ENCODE data around the gene FAM240A.

Gene FAM240A

DNA sequence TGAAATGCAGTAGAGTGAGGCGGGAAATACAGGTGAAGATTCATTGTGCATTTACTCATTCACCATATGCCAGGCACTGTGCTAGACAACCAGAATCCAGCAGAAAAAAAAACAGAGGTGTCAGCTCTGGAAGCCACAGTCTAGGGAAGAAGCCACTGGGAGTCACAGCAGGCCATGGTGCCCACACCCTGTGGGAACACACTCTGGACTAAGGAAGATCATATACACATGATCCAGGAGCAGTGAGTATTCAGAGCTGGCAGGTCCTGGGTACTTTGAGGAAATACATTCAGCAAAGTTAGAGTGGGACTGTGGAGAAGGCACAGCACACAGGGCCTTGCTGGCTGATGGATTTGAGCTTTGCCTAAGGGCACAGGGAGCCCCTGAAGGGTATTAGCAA lies 14.8 kb downstream of the FAM240A start:
- H3K27me3 Mint-ChIP-seq (ENCODE audit: low read depth, poor library complexity) = peaks cover 5% of the 10 kb centered on the region
- H3K36me3 Mint-ChIP-seq (ENCODE audit: low read depth) = no peaks in the 10 kb centered on the region
- DNase-seq = no peak
- H3K4me3 Mint-ChIP-seq = no peak overlapping the region
- peaks cover 40% of the 10 kb centered on the region for H3K4me1 Mint-ChIP-seq
- no peaks in the 10 kb centered on the region for H3K9me3 Mint-ChIP-seq
- H3K27ac Mint-ChIP-seq = no peak overlapping the region
- TF ChIP-seq, protein P1, sequence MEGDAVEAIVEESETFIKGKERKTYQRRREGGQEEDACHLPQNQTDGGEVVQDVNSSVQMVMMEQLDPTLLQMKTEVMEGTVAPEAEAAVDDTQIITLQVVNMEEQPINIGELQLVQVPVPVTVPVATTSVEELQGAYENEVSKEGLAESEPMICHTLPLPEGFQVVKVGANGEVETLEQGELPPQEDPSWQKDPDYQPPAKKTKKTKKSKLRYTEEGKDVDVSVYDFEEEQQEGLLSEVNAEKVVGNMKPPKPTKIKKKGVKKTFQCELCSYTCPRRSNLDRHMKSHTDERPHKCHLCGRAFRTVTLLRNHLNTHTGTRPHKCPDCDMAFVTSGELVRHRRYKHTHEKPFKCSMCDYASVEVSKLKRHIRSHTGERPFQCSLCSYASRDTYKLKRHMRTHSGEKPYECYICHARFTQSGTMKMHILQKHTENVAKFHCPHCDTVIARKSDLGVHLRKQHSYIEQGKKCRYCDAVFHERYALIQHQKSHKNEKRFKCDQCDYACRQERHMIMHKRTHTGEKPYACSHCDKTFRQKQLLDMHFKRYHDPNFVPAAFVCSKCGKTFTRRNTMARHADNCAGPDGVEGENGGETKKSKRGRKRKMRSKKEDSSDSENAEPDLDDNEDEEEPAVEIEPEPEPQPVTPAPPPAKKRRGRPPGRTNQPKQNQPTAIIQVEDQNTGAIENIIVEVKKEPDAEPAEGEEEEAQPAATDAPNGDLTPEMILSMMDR (IDR thresholded peaks at IDR 0.05) = no peak

DNA sequence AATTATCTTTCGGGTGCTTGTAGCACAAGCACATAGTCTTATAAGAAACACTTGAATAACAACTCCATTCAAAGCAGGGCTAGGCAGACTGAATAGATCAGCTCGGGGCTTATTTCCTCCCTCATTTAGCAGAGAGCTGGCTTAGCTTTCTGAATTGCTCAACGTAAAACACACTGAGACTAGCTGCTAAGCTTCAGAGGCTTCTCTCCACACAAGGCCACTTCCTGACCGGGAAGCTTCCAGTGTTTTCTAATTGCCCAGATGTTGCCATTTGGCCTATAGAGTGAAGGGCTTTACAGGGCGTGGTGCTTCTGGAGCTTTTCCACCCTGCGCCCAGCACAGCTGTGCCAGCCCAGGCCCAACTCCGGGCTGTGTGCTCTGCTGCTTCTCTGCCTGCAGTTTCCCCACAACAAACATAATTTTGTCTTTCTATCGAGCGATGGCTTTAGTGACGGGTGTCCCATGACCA lies 16.6 kb downstream of the FAM240A start:
- peaks cover 47% of the 10 kb centered on the region for H3K4me1 Mint-ChIP-seq
- no peaks in the 10 kb centered on the region for H3K36me3 Mint-ChIP-seq (ENCODE audit: low read depth)
- DNase-seq = no peak
- H3K27ac Mint-ChIP-seq = peak overlapping the region; percentile 98
- TF ChIP-seq, protein P1 (IDR thresholded peaks at IDR 0.05) = no peak
- H3K9me3 Mint-ChIP-seq = no peaks in the 10 kb centered on the region
- peak overlapping the region; percentile 69 for H3K4me3 Mint-ChIP-seq
- peaks cover 6% of the 10 kb centered on the region for H3K27me3 Mint-ChIP-seq (ENCODE audit: low read depth, poor library complexity)

DNA sequence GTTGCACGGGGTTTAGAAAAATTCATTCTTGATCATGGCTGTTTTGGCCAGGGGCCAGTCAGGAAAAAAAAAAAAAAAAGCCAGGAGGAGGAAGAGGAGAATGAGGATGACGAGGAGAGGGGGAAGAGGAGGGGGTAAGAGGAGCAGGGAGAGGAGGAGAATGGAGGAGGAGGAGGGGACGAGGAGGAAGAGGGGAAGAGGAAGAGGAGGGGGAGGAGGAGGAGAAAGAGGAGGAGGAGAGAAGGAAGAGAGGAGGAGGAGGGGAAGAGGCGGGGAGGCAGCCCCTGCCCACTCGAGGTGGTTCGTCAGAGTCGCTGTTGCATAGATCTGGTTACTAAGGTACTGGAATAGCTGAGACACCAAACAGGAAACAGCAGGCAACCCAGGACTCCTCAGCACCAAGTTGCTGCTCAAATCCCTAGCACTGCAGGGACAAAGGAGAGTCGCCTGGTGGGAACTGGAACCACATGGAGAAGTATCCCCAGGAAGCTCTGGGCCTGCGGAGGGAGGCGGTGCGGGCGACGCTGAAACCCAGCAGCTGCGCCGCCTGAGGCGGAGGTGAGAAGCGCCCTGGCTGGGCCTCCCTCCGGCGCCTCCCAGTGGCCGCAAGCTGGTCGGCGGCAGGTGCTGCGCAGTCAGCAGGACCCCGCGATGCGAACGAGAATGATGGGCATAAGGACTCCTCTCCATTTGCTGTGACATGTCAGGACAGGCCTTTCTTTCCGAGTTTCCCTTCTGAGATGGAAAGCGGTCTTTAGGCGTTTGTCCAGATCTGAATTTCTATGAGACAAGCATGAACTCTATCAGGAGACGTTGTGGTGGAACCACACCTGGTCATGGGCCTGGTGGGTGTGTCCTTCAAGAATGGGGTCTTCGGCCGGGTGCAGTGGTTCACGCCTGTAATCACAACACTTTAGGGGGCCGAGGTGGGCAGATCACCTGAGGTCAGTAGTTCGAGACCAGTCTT lies 17.5 kb downstream of the FAM240A start:
- peak; percentile 84 for DNase-seq
- Mint-ChIP-seq H3K9me3 (no peaks in the 10 kb centered on the region), H3K27ac (peak overlapping the region; percentile 98), H3K4me1 (peaks cover 47% of the 10 kb centered on the region), H3K36me3 (ENCODE audit: low read depth) (no peaks in the 10 kb centered on the region), H3K27me3 (ENCODE audit: low read depth, poor library complexity) (peaks cover 14% of the 10 kb centered on the region), H3K4me3 (peak overlapping the region; percentile 69)
- TF ChIP-seq, protein P1 (IDR thresholded peaks at IDR 0.05) = peak; percentile 97

DNA sequence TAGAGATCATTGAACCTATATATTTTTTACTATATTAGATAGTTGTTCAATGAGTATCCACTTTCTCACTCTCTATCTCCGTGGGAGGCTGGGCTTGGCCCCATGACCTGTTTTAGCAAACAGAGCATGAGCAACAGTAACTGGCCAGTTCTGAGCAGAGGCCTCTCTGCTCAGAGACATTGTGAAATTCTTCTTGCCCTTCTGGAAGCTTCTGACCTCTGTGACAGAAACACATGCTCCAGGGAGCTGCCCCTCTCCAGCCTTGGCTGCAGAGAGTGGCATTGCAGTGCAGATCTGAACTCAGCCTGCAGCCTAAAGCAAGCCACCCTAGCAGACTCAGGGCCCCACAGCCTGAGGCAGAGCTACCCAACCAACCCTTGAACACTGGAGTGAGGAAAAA lies 20.5 kb downstream of the FAM240A start:
- TF ChIP-seq, protein P1 (IDR thresholded peaks at IDR 0.05) = no peak
- Mint-ChIP-seq H3K27ac (no peak overlapping the region), H3K4me3 (no peak overlapping the region), H3K36me3 (ENCODE audit: low read depth) (no peaks in the 10 kb centered on the region), H3K27me3 (ENCODE audit: low read depth, poor library complexity) (peaks cover 16% of the 10 kb centered on the region), H3K9me3 (no peaks in the 10 kb centered on the region), H3K4me1 (peaks cover 36% of the 10 kb centered on the region)
- no peak for DNase-seq

DNA sequence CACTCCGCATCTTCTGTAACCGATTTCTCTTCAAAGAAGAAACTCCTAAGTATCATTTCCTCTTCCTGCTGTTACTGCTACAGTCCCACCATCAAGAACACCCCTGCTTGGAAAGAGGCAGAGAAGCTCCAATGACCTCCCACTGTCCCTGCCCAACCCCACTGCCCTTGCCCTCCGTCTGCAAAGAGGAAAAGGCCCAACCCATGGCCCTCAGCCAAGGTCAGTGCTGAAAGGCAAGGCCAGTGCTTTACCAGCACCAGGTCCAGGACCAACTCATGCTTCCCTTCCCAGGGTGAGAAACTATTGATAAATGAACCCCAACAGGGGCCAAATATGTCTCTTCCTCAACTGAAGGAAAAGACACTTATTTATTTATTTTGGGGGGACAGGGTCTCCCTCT lies 22.5 kb downstream of the FAM240A start:
- Mint-ChIP-seq H3K4me1 (peaks cover 17% of the 10 kb centered on the region), H3K27ac (no peak overlapping the region), H3K27me3 (ENCODE audit: low read depth, poor library complexity) (peaks cover 16% of the 10 kb centered on the region), H3K4me3 (no peak overlapping the region), H3K36me3 (ENCODE audit: low read depth) (no peaks in the 10 kb centered on the region), H3K9me3 (peaks cover 12% of the 10 kb centered on the region)
- no peak for DNase-seq
- TF ChIP-seq, protein P1 (IDR thresholded peaks at IDR 0.05) = no peak

Data from nephron progenitor cell (in vitro differentiated cells).